A549 (cell line): ENCODE data around the gene NBR1. TPM values are rescaled to one million over a fixed set of nuclear protein-coding genes. Genes with fewer than 3 reads are reported as not detected.
"Not testable (repeated sequence)": the region's sequence is repeated elsewhere in the genome, so short reads cannot be mapped to it uniquely, and the experiment has no call there.

Source experiments
- ATAC-seq, 2 experiments: fragments of 200-7000 bp in 1 of 2; fragments of >200 bp in 1 of 2; cut with Nextera tagmentation in 1 of 2; cut with Tn5 transposase in 1 of 2; 3 replicates each; pipeline versions ENCODE4 v1.8.0 to v1.9.1; 2018 to 2020; ENCODE audit warnings: mild to moderate bottlenecking in 1 of 2, moderate library complexity in 1 of 2
- CTCF ChIA-PET: fragments of 300-600 bp; sonication (Branson Sonifier 250); formaldehyde crosslinking; extraction: SDS; loops from one replicate; lab custom pipeline; 2021; ENCODE audit warnings: antibody characterized with exemption, inconsistent platforms; lab: Yijun Ruan, JAX
- POLR2A ChIA-PET: fragments of 350-600 bp; formaldehyde crosslinking; extraction: SDS; loops from one replicate; lab custom pipeline; 2021; ENCODE audit warnings: antibody characterized with exemption, inconsistent platforms; lab: Yijun Ruan, JAX
- DNase-seq, 2 experiments: peaks; one replicate each; pipeline versions ENCODE4 v3.0.0 to v3.0.0-alpha.2; 2011 to 2016; ENCODE audit warnings: low read depth in 1 of 2, low spot score in 1 of 2
- FAIRE-seq: peaks from 2 replicates; lab custom pipeline; 2011; peaks lifted over from hg19 to GRCh38; lab: Jason Lieb, UNC
- H3K27ac ChIP-seq, 2 experiments: fragments of >200 bp; sonication (Bioruptor Twin); formaldehyde crosslinking; 3 replicates each; pipeline ENCODE4 v1.5.1; 2016 to 2017
- H3K4me1 ChIP-seq: fragments of >200 bp; sonication (Bioruptor Twin); formaldehyde crosslinking; 3 replicates; pipeline ENCODE4 v1.6.1; 2016
- H3K4me2 ChIP-seq: fragments of >200 bp; sonication (Bioruptor Twin); formaldehyde crosslinking; 3 replicates; pipeline ENCODE4 v1.6.1; 2016
- H3K4me3 ChIP-seq: fragments of >200 bp; sonication (Bioruptor Twin); formaldehyde crosslinking; 3 replicates; pipeline ENCODE4 v1.5.1; 2016
- H3K9me3 ChIP-seq: fragments of >200 bp; sonication (Bioruptor Twin); formaldehyde crosslinking; 3 replicates; pipeline ENCODE4 v1.6.1; 2016
- ATOH8 ChIP-seq: fragments of 250-450 bp; sonication (Bioruptor Pico); IDR thresholded peaks from 2 replicates; pipeline ENCODE4 v1.5.0; 2020; ENCODE audit warnings: low read depth, mild to moderate bottlenecking, moderate library complexity
- CBX8 ChIP-seq: fragments of 200-600 bp; sonication (generic); IDR thresholded peaks from 2 replicates; pipeline ENCODE4 v1.6.1; 2016
- CHD2 ChIP-seq: fragments of 150-350 bp; IDR thresholded peaks from 2 replicates; pipeline ENCODE4 v1.6.1; 2014; ENCODE audit warnings: low read length; ENCODE audit not compliant: partially characterized antibody
- CHD4 ChIP-seq: fragments of 200-600 bp; sonication (generic); IDR thresholded peaks from 2 replicates; pipeline ENCODE4 v1.6.1; 2016; ENCODE audit warnings: antibody characterized with exemption, mild to moderate bottlenecking, borderline replicate concordance
- CTCF ChIP-seq: fragments of >200 bp; sonication (Bioruptor Twin); formaldehyde crosslinking; IDR thresholded peaks from 3 replicates; pipeline ENCODE4 v1.5.1; 2016
- E2F6 ChIP-seq: IDR thresholded peaks from 2 replicates; pipeline ENCODE4 v1.6.1; 2012; ENCODE audit warnings: low read depth, borderline replicate concordance
- ELK1 ChIP-seq: fragments of 150-350 bp; IDR thresholded peaks from 2 replicates; pipeline ENCODE4 v1.6.1; 2014; ENCODE audit warnings: low read depth, mild to moderate bottlenecking, low read length
- ESRRA ChIP-seq: fragments of 150-350 bp; IDR thresholded peaks from 2 replicates; pipeline ENCODE4 v1.6.1; 2014; ENCODE audit warnings: mild to moderate bottlenecking, low read length, borderline replicate concordance
- FOSB ChIP-seq: fragments of 250-450 bp; sonication (Bioruptor Pico); IDR thresholded peaks from 2 replicates; pipeline ENCODE4 v1.5.0; 2020; ENCODE audit warnings: mild to moderate bottlenecking, moderate library complexity
- GATA3 ChIP-seq: IDR thresholded peaks from 2 replicates; pipeline ENCODE4 v1.6.1; 2012; ENCODE audit warnings: borderline replicate concordance
- HDAC2 ChIP-seq: fragments of 200-600 bp; sonication (generic); IDR thresholded peaks from 2 replicates; pipeline ENCODE4 v1.6.1; 2016
- HEYL ChIP-seq: fragments of 250-450 bp; sonication (Bioruptor Pico); IDR thresholded peaks from 2 replicates; pipeline ENCODE4 v1.8.0; 2021; ENCODE audit warnings: mild to moderate bottlenecking, moderate library complexity
- HOXB13 ChIP-seq: fragments of 250-450 bp; sonication (Bioruptor Pico); IDR thresholded peaks from 2 replicates; pipeline ENCODE4 v1.5.0; 2020; ENCODE audit warnings: low read depth, mild to moderate bottlenecking, moderate library complexity
- HOXB5 ChIP-seq: fragments of 250-450 bp; sonication (Bioruptor Pico); IDR thresholded peaks from 2 replicates; pipeline ENCODE4 v1.5.0; 2020; ENCODE audit warnings: mild to moderate bottlenecking, moderate library complexity
- JUN ChIP-seq, 2 experiments: fragments of >200 bp; sonication (Bioruptor Twin); formaldehyde crosslinking; IDR thresholded peaks; 2 replicates in 1 of 2; 3 replicates in 1 of 2; pipeline ENCODE4 v1.6.1; 2016 to 2017
- KDM1A ChIP-seq: fragments of 200-600 bp; sonication (generic); IDR thresholded peaks from 2 replicates; pipeline ENCODE4 v1.6.1; 2016; ENCODE audit warnings: low read depth, mild to moderate bottlenecking
- MAZ ChIP-seq: fragments of 150-350 bp; IDR thresholded peaks from 2 replicates; pipeline ENCODE4 v1.6.1; 2014; ENCODE audit warnings: antibody characterized with exemption, low read depth, low read length, borderline replicate concordance
- NFE2L2 ChIP-seq: fragments of 150-350 bp; conservative IDR thresholded peaks from 2 replicates; pipeline ENCODE4 v1.6.1; 2014; ENCODE audit warnings: low read length
- NPAS2 ChIP-seq: fragments of 250-450 bp; sonication (Bioruptor Pico); IDR thresholded peaks from 2 replicates; pipeline ENCODE4 v1.8.0; 2022; ENCODE audit warnings: mild to moderate bottlenecking, moderate library complexity, borderline replicate concordance
- NR3C1 ChIP-seq: fragments of >200 bp; sonication (Bioruptor Twin); formaldehyde crosslinking; IDR thresholded peaks from 3 replicates; pipeline ENCODE4 v1.6.1; 2017
- PHF8 ChIP-seq: fragments of 200-600 bp; sonication (generic); IDR thresholded peaks from 2 replicates; pipeline ENCODE4 v1.6.1; 2016; ENCODE audit warnings: low read depth, mild to moderate bottlenecking, antibody characterized with exemption, moderate library complexity, borderline replicate concordance
- POLR2A ChIP-seq: IDR thresholded peaks from 2 replicates; pipeline ENCODE4 v1.6.1; 2012; ENCODE audit warnings: mild to moderate bottlenecking, low read length
- POLR2AphosphoS2 ChIP-seq: conservative IDR thresholded peaks from 2 replicates; pipeline ENCODE4 v1.6.1; 2012; ENCODE audit warnings: low read length, improper control_type of control experiment, inconsistent platforms
- RAD21 ChIP-seq, 2 experiments: fragments of >200 bp in 1 of 2; sonication (Bioruptor Twin) in 1 of 2; formaldehyde crosslinking in 1 of 2; IDR thresholded peaks in 1 of 2; conservative IDR thresholded peaks in 1 of 2; 2 replicates in 1 of 2; 3 replicates in 1 of 2; pipeline ENCODE4 v1.6.1; 2012 to 2018; ENCODE audit warnings: inconsistent platforms in 1 of 2
- RARB ChIP-seq: fragments of 250-450 bp; sonication (Bioruptor Pico); IDR thresholded peaks from 2 replicates; pipeline ENCODE4 v1.8.0; 2021; ENCODE audit warnings: mild to moderate bottlenecking, moderate library complexity
- SMC3 ChIP-seq: fragments of >200 bp; sonication (Bioruptor Twin); formaldehyde crosslinking; IDR thresholded peaks from 3 replicates; pipeline ENCODE4 v1.6.1; 2018; ENCODE audit warnings: inconsistent platforms
- SREBF2 ChIP-seq: fragments of 450-650 bp; IDR thresholded peaks from 2 replicates; pipeline ENCODE4 v1.6.1; 2014; ENCODE audit warnings: mild to moderate bottlenecking, moderate library complexity
- TP53 ChIP-seq: fragments of 250-450 bp; sonication (Bioruptor Pico); IDR thresholded peaks from 2 replicates; pipeline ENCODE4 v1.5.0; 2021; ENCODE audit warnings: mild to moderate bottlenecking, moderate library complexity
- ZNF302 ChIP-seq: fragments of 250-450 bp; sonication (Bioruptor Pico); IDR thresholded peaks from 2 replicates; pipeline ENCODE4 v1.9.0; 2021; ENCODE audit warnings: inconsistent platforms, mild to moderate bottlenecking, moderate library complexity
- WGBS: methylation state at CpG from one replicate; pipeline ENCODE4 v1.1.6; 2017; ENCODE audit errors: missing lambda C conversion rate; 5-methylcytosine and 5-hydroxymethylcytosine counted together
- polyA plus RNA-seq, 4 experiments: library from polyadenylated mRNA; depleted of rRNA in 3 of 4; stranded (reverse); fragments of >200 nt; fragmentation: RNase III in 1 of 4; extraction: RNeasy Plus Mini Kit Qiagen cat#74134 plus additional on column Dnase treatment in 1 of 4; gene quantifications; 2 replicates in 3 of 4; 3 replicates in 1 of 4; pipeline ENCODE4 v1.2.3, GENCODE V29; 2011 to 2017

NBR1 gene
- polyA plus RNA-seq, 2 of the 4 experiments (the other 2 are of a cell fraction) = 41.8 to 86.8 TPM

GRCh38 chr17:43176119-43176570, 5.1 kb downstream of the NBR1 start:
- ATAC-seq (no peak), DNase-seq (no peak), FAIRE-seq (peak; percentile 56)
- H3K4me1 ChIP-seq = peaks cover 37% of the 10 kb centered on the region
- H3K9me3 ChIP-seq = no peaks in the 10 kb centered on the region
- 32% methylated on average over 2 of the region's 2 CpGs for WGBS
- no peak for TF ChIP-seq MAZ
- TF ChIP-seq HEYL = no peak
- no peak for TF ChIP-seq RAD21 (conservative IDR thresholded peaks at IDR 0.05 in 1 of 2, IDR thresholded peaks at IDR 0.05 in 1 of 2)
- no peak for TF ChIP-seq NR3C1
- no peak for TF ChIP-seq CTCF
- TF ChIP-seq TP53 (CRISPR knock-in tag) = no peak
- TF ChIP-seq NFE2L2 = no peak
- TF ChIP-seq KDM1A = no peak
- TF ChIP-seq HDAC2 = no peak
- TF ChIP-seq GATA3 = no peak
- no peak for TF ChIP-seq ZNF302 (CRISPR knock-in tag)
- TF ChIP-seq CBX8 = no peak
- TF ChIP-seq CHD4 = no peak
- TF ChIP-seq HOXB13 (CRISPR knock-in tag) = no peak
- TF ChIP-seq PHF8 = no peak
- no peak for TF ChIP-seq E2F6
- no peak for TF ChIP-seq POLR2A
- no peak for TF ChIP-seq CHD2
- TF ChIP-seq ATOH8 (CRISPR knock-in tag) = no peak
- ChIA-PET POLR2A (no interaction called here), CTCF (interaction anchor here (0.8 to 0.9 kb wide), 2 partner anchors 35 to 134 kb away, joined by 3 read pairs; partner anchors contain the start of gene TMEM106A)
- H3K27ac ChIP-seq = no peak overlapping the region
- H3K4me2 ChIP-seq = peak overlapping the region; percentile 35; the same call in 2 of the 3 replicates
- H3K4me3 ChIP-seq = no peak overlapping the region

GRCh38 chr17:43183921-43184320, 12.9 kb downstream of the NBR1 start:
- no peak overlapping the region for H3K27ac ChIP-seq
- TF ChIP-seq HDAC2 (no peak), HEYL (no peak), RARB (no peak), JUN (IDR thresholded peaks at IDR 0.05) (no peak), CHD2 (no peak), FOSB (CRISPR knock-in tag) (no peak), ELK1 (no peak), HOXB5 (CRISPR knock-in tag) (no peak), ESRRA (no peak), SMC3 (no peak), POLR2AphosphoS2 (no peak), NPAS2 (CRISPR knock-in tag) (no peak), SREBF2 (no peak)
- WGBS = 93% methylated on average over 3 of the region's 3 CpGs
- H3K4me1 ChIP-seq = no peaks in the 10 kb centered on the region
- no peaks in the 10 kb centered on the region for H3K9me3 ChIP-seq
- FAIRE-seq = no peak
- no peak for DNase-seq
- ATAC-seq = no peak
- no peak overlapping the region for H3K4me3 ChIP-seq
- H3K4me2 ChIP-seq = no peak overlapping the region
- POLR2A ChIA-PET = no interaction called here
- CTCF ChIA-PET = interaction anchor here (0.6 kb wide), 1 partner anchor 16 kb away, joined by 3 read pairs; no protein-coding TSS in a partner anchor

- H3K4me1 ChIP-seq, H3K9me3 ChIP-seq, FAIRE-seq, DNase-seq, H3K4me2 ChIP-seq, POLR2A ChIA-PET, ATAC-seq, H3K27ac ChIP-seq, H3K4me3 ChIP-seq: not testable (repeated sequence)
- CTCF ChIA-PET = interaction anchor here (1.6 kb wide), 1 partner anchor 15 kb away, joined by 5 read pairs; no protein-coding TSS in a partner anchor
- WGBS = 95% methylated on average over 4 of the region's 5 CpGs
Measured at GRCh38 chr17:43186656-43187055, 15.6 kb downstream of the NBR1 start.
